HEK293 (cell line): ENCODE measurements around the gene SPPL2C.

Experiments used
- BCL11A ChIP-seq: fragments of 450-650 bp; formaldehyde crosslinking; IDR thresholded peaks from 2 replicates; pipeline ENCODE4 v1.5.1; 2016; ENCODE audit warnings: low read depth, missing biosample characterization, missing genetic modification characterization
- SCRT1 ChIP-seq: fragments of 450-650 bp; formaldehyde crosslinking; IDR thresholded peaks from 2 replicates; pipeline ENCODE4 v1.5.1; 2016; ENCODE audit warnings: missing biosample characterization, missing genetic modification characterization, borderline replicate concordance
- ZBTB20 ChIP-seq: fragments of 450-650 bp; formaldehyde crosslinking; IDR thresholded peaks from 2 replicates; pipeline ENCODE4 v1.5.1; 2016; ENCODE audit warnings: missing biosample characterization, missing genetic modification characterization
- ZBTB48 ChIP-seq: fragments of 450-650 bp; formaldehyde crosslinking; IDR thresholded peaks from 2 replicates; pipeline ENCODE4 v1.5.1; 2016; ENCODE audit warnings: missing biosample characterization, missing genetic modification characterization
- ZFP37 ChIP-seq: fragments of 450-650 bp; formaldehyde crosslinking; IDR thresholded peaks from 2 replicates; pipeline ENCODE4 v1.5.1; 2016; ENCODE audit warnings: missing biosample characterization, missing genetic modification characterization
- ZFP69B ChIP-seq: fragments of 450-650 bp; formaldehyde crosslinking; IDR thresholded peaks from 2 replicates; pipeline ENCODE4 v1.5.1; 2016; ENCODE audit warnings: missing biosample characterization, missing genetic modification characterization
- ZNF114 ChIP-seq: fragments of 450-650 bp; formaldehyde crosslinking; IDR thresholded peaks from 2 replicates; pipeline ENCODE4 v1.5.0; 2017; ENCODE audit warnings: missing biosample characterization, missing genetic modification characterization
- ZNF138 ChIP-seq: fragments of 450-650 bp; formaldehyde crosslinking; IDR thresholded peaks from 2 replicates; pipeline ENCODE4 v1.5.1; 2016; ENCODE audit warnings: missing biosample characterization, missing genetic modification characterization, borderline replicate concordance
- ZNF16 ChIP-seq: fragments of 450-650 bp; formaldehyde crosslinking; IDR thresholded peaks from 2 replicates; pipeline ENCODE4 v1.5.1; 2016; ENCODE audit warnings: low read depth, missing biosample characterization, missing genetic modification characterization
- ZNF211 ChIP-seq: fragments of 450-650 bp; formaldehyde crosslinking; IDR thresholded peaks from 2 replicates; pipeline ENCODE4 v1.5.1; 2016; ENCODE audit warnings: low read depth, missing biosample characterization, missing genetic modification characterization
- ZNF221 ChIP-seq: fragments of 450-650 bp; formaldehyde crosslinking; IDR thresholded peaks from 2 replicates; pipeline ENCODE4 v1.5.1; 2017; ENCODE audit warnings: missing biosample characterization, missing genetic modification characterization, borderline replicate concordance
- ZNF24 ChIP-seq: fragments of 450-650 bp; formaldehyde crosslinking; IDR thresholded peaks from 2 replicates; pipeline ENCODE4 v1.5.1; 2016; ENCODE audit warnings: missing biosample characterization, missing genetic modification characterization
- ZNF248 ChIP-seq: fragments of 450-650 bp; formaldehyde crosslinking; IDR thresholded peaks from 2 replicates; pipeline ENCODE4 v1.5.1; 2017; ENCODE audit warnings: missing biosample characterization, missing genetic modification characterization
- ZNF335 ChIP-seq: fragments of 450-650 bp; formaldehyde crosslinking; conservative IDR thresholded peaks from 2 replicates; pipeline ENCODE4 v1.5.1; 2016; ENCODE audit warnings: missing biosample characterization, missing genetic modification characterization
- ZNF391 ChIP-seq: fragments of 450-650 bp; formaldehyde crosslinking; IDR thresholded peaks from 2 replicates; pipeline ENCODE4 v1.5.1; 2016; ENCODE audit warnings: low read depth, missing biosample characterization, missing genetic modification characterization, borderline replicate concordance
- ZNF433 ChIP-seq: fragments of 450-650 bp; formaldehyde crosslinking; IDR thresholded peaks from 2 replicates; pipeline ENCODE4 v1.5.1; 2016; ENCODE audit warnings: missing biosample characterization, missing genetic modification characterization, low read depth
- ZNF530 ChIP-seq: fragments of 450-650 bp; formaldehyde crosslinking; IDR thresholded peaks from 2 replicates; pipeline ENCODE4 v1.5.1; 2016; ENCODE audit warnings: low read depth, missing biosample characterization, missing genetic modification characterization
- ZNF555 ChIP-seq: fragments of 450-650 bp; formaldehyde crosslinking; conservative IDR thresholded peaks from 2 replicates; pipeline ENCODE4 v1.5.1; 2017; ENCODE audit warnings: missing biosample characterization, mild to moderate bottlenecking, missing genetic modification characterization, inconsistent platforms
- ZNF560 ChIP-seq: fragments of 450-650 bp; formaldehyde crosslinking; IDR thresholded peaks from 2 replicates; pipeline ENCODE4 v1.5.1; 2017; ENCODE audit warnings: missing biosample characterization, missing genetic modification characterization, borderline replicate concordance
- ZNF707 ChIP-seq: fragments of 450-650 bp; formaldehyde crosslinking; IDR thresholded peaks from 2 replicates; pipeline ENCODE4 v1.5.1; 2016; ENCODE audit warnings: missing biosample characterization, missing genetic modification characterization
- ZNF747 ChIP-seq: fragments of 450-650 bp; formaldehyde crosslinking; IDR thresholded peaks from 2 replicates; pipeline ENCODE4 v1.5.1; 2016; ENCODE audit warnings: missing biosample characterization, missing genetic modification characterization
- ZNF830 ChIP-seq: fragments of 450-650 bp; IDR thresholded peaks from 2 replicates; pipeline ENCODE4 v1.5.0; 2018; ENCODE audit warnings: missing biosample characterization, missing genetic modification characterization, low read depth, mild to moderate bottlenecking, moderate library complexity
- TF ChIP-seq, protein P1 (sequence below): fragments of 450-650 bp; formaldehyde crosslinking; IDR thresholded peaks from 2 replicates; pipeline ENCODE4 v1.5.1; 2016; ENCODE audit warnings: missing biosample characterization, missing genetic modification characterization
- TF ChIP-seq, protein P2 (sequence below): fragments of 450-650 bp; IDR thresholded peaks from 2 replicates; pipeline ENCODE4 v1.5.1; 2018; ENCODE audit warnings: missing biosample characterization, mild to moderate bottlenecking, missing genetic modification characterization
- TF ChIP-seq, protein P3 (sequence below): fragments of 450-650 bp; formaldehyde crosslinking; IDR thresholded peaks from 2 replicates; pipeline ENCODE4 v1.5.1; 2016; ENCODE audit warnings: missing biosample characterization, missing genetic modification characterization
- TF ChIP-seq, protein P4 (sequence below): fragments of 450-650 bp; formaldehyde crosslinking; IDR thresholded peaks from 2 replicates; pipeline ENCODE4; 2016; ENCODE audit warnings: missing biosample characterization, missing genetic modification characterization
- TF ChIP-seq, protein P5 (sequence below): fragments of 450-650 bp; formaldehyde crosslinking; optimal IDR thresholded peaks from 2 replicates; pipeline ENCODE3; 2016; ENCODE audit warnings: missing biosample characterization, mild to moderate bottlenecking, missing genetic modification characterization
- TF ChIP-seq, protein P6 (sequence below): fragments of 450-650 bp; formaldehyde crosslinking; IDR thresholded peaks from 2 replicates; pipeline ENCODE4 v1.5.1; 2016; ENCODE audit warnings: missing biosample characterization, missing genetic modification characterization, borderline replicate concordance
- TF ChIP-seq, protein P7 (sequence below): fragments of 450-650 bp; formaldehyde crosslinking; IDR thresholded peaks from 2 replicates; pipeline ENCODE4 v1.5.1; 2016; ENCODE audit warnings: missing biosample characterization, missing genetic modification characterization

The SPPL2C gene

DNA sequence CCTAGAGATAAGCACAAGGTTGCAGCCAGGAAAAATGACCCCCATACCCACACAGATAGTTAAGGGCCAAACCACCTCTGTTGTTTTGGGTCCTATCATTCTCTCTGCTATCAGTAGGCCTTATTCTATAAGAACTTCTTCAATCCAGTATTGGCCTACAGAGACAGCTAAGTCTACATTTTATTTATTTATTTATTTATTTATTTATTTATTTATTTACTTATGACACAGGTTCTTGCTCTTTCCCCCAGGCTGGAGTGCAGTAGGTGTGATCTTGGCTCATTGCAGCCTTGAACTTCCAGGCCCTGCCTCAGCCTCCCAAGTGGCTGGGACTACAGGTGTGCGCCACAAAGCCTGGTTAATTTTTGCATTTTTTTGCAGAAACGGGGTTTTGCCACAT lies 42.2 kb downstream of the SPPL2C start (continued):
- TF ChIP-seq, protein P1, sequence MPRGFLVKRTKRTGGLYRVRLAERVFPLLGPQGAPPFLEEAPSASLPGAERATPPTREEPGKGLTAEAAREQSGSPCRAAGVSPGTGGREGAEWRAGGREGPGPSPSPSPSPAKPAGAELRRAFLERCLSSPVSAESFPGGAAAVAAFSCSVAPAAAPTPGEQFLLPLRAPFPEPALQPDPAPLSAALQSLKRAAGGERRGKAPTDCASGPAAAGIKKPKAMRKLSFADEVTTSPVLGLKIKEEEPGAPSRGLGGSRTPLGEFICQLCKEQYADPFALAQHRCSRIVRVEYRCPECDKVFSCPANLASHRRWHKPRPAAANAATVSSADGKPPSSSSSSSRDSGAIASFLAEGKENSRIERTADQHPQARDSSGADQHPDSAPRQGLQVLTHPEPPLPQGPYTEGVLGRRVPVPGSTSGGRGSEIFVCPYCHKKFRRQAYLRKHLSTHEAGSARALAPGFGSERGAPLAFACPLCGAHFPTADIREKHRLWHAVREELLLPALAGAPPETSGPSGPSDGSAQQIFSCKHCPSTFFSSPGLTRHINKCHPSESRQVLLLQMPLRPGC (tag by site-specific recombination): no peak
- peak; percentile 62; the same call in 1 of the 2 replicates for TF ChIP-seq ZFP37 (tag by site-specific recombination)
- TF ChIP-seq, protein P2, sequence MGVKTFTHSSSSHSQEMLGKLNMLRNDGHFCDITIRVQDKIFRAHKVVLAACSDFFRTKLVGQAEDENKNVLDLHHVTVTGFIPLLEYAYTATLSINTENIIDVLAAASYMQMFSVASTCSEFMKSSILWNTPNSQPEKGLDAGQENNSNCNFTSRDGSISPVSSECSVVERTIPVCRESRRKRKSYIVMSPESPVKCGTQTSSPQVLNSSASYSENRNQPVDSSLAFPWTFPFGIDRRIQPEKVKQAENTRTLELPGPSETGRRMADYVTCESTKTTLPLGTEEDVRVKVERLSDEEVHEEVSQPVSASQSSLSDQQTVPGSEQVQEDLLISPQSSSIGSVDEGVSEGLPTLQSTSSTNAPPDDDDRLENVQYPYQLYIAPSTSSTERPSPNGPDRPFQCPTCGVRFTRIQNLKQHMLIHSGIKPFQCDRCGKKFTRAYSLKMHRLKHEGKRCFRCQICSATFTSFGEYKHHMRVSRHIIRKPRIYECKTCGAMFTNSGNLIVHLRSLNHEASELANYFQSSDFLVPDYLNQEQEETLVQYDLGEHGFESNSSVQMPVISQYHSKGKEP: no peak
- TF ChIP-seq ZFP69B (tag by site-specific recombination): no peak
- no peak for TF ChIP-seq ZNF391 (tag by site-specific recombination)
- TF ChIP-seq ZNF555 (tag by site-specific recombination): peak; percentile 84
- TF ChIP-seq ZNF211: no peak
- no peak for TF ChIP-seq ZNF707
- no peak for TF ChIP-seq ZNF830 (tag by site-specific recombination)
- TF ChIP-seq ZBTB20: no peak
- TF ChIP-seq, protein P3, sequence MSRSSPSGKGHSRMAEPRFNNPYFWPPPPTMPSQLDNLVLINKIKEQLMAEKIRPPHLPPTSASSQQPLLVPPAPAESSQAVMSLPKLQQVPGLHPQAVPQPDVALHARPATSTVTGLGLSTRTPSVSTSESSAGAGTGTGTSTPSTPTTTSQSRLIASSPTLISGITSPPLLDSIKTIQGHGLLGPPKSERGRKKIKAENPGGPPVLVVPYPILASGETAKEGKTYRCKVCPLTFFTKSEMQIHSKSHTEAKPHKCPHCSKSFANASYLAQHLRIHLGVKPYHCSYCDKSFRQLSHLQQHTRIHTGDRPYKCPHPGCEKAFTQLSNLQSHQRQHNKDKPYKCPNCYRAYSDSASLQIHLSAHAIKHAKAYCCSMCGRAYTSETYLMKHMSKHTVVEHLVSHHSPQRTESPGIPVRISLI: no peak
- no peak for TF ChIP-seq SCRT1 (tag by site-specific recombination)
- TF ChIP-seq ZNF248: no peak
- TF ChIP-seq BCL11A: no peak
- TF ChIP-seq ZNF24 (tag by site-specific recombination): no peak
- no peak for TF ChIP-seq ZNF335
- 0 out of 2 replicates have a peak, but pooled peaks have one; percentile 10 for TF ChIP-seq ZNF560 (tag by site-specific recombination)
- no peak for TF ChIP-seq ZNF114
- no peak for TF ChIP-seq ZNF138 (tag by site-specific recombination)
- TF ChIP-seq, protein P4, sequence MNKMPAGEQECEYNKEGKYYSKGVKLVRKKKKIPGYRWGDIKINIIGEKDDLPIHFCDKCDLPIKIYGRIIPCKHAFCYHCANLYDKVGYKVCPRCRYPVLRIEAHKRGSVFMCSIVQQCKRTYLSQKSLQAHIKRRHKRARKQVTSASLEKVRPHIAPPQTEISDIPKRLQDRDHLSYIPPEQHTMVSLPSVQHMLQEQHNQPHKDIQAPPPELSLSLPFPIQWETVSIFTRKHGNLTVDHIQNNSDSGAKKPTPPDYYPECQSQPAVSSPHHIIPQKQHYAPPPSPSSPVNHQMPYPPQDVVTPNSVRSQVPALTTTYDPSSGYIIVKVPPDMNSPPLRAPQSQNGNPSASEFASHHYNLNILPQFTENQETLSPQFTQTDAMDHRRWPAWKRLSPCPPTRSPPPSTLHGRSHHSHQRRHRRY (tag by site-specific recombination): no peak
- TF ChIP-seq ZNF747 (tag by site-specific recombination): no peak
- TF ChIP-seq ZBTB48: no peak
- TF ChIP-seq ZNF221: no peak
- TF ChIP-seq, protein P5, sequence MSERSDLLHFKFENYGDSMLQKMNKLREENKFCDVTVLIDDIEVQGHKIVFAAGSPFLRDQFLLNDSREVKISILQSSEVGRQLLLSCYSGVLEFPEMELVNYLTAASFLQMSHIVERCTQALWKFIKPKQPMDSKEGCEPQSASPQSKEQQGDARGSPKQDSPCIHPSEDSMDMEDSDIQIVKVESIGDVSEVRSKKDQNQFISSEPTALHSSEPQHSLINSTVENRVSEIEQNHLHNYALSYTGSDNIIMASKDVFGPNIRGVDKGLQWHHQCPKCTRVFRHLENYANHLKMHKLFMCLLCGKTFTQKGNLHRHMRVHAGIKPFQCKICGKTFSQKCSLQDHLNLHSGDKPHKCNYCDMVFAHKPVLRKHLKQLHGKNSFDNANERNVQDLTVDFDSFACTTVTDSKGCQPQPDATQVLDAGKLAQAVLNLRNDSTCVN: no peak
- TF ChIP-seq ZNF530 (tag by site-specific recombination): 0 out of 2 replicates have a peak, but pooled peaks have one; percentile 46
- TF ChIP-seq, protein P6, sequence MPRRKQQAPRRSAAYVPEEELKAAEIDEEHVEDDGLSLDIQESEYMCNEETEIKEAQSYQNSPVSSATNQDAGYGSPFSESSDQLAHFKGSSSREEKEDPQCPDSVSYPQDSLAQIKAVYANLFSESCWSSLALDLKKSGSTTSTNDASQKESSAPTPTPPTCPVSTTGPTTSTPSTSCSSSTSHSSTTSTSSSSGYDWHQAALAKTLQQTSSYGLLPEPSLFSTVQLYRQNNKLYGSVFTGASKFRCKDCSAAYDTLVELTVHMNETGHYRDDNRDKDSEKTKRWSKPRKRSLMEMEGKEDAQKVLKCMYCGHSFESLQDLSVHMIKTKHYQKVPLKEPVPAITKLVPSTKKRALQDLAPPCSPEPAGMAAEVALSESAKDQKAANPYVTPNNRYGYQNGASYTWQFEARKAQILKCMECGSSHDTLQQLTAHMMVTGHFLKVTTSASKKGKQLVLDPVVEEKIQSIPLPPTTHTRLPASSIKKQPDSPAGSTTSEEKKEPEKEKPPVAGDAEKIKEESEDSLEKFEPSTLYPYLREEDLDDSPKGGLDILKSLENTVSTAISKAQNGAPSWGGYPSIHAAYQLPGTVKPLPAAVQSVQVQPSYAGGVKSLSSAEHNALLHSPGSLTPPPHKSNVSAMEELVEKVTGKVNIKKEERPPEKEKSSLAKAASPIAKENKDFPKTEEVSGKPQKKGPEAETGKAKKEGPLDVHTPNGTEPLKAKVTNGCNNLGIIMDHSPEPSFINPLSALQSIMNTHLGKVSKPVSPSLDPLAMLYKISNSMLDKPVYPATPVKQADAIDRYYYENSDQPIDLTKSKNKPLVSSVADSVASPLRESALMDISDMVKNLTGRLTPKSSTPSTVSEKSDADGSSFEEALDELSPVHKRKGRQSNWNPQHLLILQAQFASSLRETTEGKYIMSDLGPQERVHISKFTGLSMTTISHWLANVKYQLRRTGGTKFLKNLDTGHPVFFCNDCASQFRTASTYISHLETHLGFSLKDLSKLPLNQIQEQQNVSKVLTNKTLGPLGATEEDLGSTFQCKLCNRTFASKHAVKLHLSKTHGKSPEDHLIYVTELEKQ: no peak; the same call in 1 of the 2 replicates
- peak; percentile 81 for TF ChIP-seq ZNF433
- TF ChIP-seq, protein P7, sequence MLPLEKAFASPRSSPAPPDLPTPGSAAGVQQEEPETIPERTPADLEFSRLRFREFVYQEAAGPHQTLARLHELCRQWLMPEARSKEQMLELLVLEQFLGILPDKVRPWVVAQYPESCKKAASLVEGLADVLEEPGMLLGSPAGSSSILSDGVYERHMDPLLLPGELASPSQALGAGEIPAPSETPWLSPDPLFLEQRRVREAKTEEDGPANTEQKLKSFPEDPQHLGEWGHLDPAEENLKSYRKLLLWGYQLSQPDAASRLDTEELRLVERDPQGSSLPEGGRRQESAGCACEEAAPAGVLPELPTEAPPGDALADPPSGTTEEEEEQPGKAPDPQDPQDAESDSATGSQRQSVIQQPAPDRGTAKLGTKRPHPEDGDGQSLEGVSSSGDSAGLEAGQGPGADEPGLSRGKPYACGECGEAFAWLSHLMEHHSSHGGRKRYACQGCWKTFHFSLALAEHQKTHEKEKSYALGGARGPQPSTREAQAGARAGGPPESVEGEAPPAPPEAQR (tag by site-specific recombination): no peak
- no peak for TF ChIP-seq ZNF16 (tag by site-specific recombination)
